ENCODE data around the gene TTYH3.

DNA sequence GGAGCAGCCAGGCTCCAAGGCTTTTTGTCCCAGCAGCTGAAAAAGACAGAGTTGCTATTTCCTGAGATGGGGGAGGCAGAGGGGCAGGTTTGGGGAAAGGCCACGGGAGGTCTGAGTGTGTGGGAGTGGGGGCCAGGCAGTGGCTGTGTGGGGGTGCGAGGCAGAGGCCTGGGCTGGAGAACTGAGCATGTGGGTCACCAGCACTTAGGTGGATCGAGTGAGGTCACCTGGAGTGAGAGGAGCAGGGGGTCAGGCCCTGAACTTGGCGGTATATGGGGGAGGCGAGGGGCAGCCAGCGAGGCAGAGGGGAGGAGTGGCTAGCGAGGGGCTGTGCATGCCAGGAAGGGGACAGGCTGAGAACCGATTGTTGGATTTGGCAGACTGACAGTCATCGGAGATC, 44.7 kb upstream of the TTYH3 start:
- TF ChIP-seq GATA2 (IDR thresholded peaks at IDR 0.05; ENCODE audit: low read depth, low read length) (no peak), GATA3 (IDR thresholded peaks at IDR 0.05; ENCODE audit: low read depth, low read length) (no peak)
